Limb (tissue), 2 donors: Measurements from ENCODE around the gene UGT1A10.
"Not testable (repeated sequence)": the region's sequence is repeated elsewhere in the genome, so short reads cannot be mapped to it uniquely, and the experiment has no call there.

Source experiments
- DNase-seq, 2 donors: peaks; one replicate each; pipeline ENCODE4 v3.0.0-alpha.2; 2016; ENCODE audit errors: extremely low spot score in 2 of 2

UGT1A10 gene

DNA sequence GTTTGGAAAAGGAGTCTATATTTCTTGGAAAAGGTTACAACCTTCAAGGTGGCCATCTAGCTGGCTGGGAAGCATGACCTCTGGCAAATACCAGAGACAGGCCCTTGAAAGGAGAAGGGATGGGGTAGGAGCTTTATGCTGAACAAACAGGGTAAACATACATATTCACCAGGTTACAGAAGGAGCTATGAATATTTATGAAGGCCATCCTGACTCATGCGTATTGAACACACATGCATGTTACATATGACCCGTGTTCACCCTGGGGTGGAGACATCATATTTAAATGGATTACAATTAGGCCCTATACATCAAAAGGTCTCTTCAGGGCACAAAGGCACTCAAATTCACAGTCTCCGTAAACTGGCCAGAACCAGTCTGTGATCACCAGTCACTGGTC lies 19.7 kb downstream of the UGT1A10 start:
- not testable (repeated sequence) for DNase-seq

DNA sequence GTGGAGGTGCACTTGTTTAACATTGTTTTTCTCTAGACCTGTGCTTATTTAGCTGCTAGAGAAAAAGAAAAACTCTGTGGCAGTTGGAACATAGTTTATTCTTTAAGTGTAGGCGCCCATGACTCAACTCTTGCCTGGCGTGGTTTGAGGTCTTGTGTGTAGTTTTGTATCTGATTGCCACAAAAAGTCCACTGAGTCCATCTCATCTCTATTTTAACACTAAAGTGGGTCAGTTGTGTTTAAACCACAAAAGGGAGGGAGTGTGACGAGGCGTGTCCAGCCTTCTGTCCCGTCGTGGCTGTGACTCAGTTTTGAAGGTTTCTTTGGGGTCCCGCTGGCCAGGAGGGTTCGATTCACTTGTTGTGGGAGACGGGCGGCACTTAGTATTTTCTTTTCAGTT lies 20.2 kb downstream of the UGT1A10 start:
- DNase-seq, result no peak

DNA sequence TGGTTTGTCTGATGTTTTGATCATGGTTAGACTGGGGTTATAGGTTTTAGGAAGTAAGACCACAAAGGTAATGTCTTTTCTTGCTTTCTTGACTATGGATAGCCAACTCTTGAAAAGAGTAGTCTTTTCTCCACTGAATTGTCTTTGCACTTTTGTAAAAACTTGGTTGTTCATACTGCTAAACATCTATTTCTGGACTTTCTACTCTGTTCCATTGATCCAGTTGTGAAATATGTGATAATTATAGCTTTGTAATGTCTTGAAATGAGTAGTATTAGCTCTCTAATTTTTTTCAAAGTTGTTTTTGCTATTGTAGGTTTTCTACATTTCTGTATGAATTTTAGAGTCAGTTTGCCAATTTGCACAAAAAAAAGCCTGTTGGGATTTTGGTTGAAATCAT lies 22.4 kb downstream of the UGT1A10 start:
- no peak for DNase-seq

DNA sequence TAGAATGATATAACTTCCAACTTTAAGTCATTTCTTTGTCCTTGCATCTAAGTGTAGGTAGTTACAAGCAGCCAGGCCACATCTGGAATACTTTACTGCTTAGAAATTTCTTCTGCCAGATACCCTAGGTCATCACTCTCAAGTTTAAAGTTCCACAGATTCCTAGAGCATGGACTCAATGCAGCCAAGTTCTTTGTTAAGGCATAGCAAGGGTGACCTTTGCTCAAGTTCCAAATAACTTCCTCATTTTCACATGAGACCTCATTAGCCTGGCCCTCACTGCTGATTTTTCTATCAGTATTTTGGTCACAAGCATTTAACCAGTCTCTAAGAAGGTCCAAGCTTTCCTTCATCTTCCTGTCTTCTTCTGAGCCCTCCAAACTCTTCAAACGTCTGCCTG lies 27.7 kb downstream of the UGT1A10 start:
- DNase-seq, result no peak

DNA sequence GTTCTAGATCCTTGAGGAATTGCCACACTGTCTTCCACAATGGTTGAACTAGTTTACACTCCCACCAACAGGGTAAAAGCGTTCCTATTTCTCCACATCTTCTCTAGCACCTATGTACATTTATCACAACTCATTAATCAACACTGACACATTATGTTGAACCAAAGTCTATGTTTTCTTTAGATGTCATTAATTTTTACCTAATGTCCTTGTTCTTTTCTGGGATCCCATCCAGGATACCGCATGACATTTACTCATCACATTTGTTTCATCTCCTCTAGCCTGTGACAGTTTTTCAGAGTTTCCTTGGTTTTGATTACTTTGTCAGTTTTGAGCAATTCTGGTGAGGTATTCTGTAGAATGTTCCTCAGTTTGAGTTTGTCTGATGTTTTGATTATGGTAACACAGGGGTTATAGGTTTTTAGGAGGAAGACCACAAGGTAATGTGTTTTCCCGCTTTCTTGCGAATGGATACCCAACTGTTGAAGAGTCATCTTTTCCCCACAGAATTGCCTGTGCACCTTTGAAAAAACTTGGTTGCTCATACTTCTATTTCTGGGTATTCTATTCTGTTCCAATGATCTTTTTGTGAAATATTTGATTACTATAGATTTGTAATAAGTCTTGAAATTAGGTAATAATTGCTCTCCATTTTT lies 32.5 kb downstream of the UGT1A10 start:
- DNase-seq, result no peak

DNA sequence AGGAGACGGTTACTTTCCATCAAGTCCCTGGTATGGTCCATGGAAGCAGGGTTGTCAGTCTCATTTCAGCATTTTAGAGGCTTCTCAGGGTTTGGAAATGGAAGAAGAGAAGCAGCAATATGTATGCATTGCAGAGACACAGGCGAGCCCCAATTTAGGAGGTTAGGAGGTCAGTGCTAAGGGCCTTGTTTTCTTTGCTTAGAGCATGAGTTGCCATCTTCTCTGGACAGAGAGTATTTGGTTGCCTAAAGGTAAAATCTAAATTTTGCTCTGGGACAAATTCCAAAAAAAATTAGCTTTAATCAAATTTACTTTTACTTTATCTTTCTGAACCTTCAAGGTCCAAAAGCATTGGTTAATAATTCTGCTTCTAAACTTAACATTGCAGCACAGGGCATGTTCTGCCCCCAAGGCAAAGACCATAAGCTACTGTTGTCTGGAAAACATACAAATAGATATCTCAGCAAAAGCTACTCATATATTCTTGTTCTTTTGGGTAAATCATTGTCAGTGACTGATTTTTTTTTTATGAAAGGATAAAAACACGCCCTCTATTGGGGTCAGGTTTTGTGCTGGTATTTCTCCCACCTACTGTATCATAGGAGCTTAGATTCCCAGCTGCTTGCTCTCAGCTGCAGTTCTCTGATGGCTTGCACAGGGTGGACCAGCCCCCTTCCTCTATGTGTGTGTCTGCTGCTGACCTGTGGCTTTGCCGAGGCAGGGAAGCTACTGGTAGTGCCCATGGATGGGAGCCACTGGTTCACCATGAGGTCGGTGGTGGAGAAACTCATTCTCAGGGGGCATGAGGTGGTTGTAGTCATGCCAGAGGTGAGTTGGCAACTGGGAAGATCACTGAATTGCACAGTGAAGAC lies 35.3 kb downstream of the UGT1A10 start, which contains the start of gene UGT1A9:
Gene UGT1A9 (plus strand): TSS at position 609 of the 872 bp plus-strand sequence. CDS start 37 bp downstream, at position 646.
- DNase-seq, result no peak

DNA sequence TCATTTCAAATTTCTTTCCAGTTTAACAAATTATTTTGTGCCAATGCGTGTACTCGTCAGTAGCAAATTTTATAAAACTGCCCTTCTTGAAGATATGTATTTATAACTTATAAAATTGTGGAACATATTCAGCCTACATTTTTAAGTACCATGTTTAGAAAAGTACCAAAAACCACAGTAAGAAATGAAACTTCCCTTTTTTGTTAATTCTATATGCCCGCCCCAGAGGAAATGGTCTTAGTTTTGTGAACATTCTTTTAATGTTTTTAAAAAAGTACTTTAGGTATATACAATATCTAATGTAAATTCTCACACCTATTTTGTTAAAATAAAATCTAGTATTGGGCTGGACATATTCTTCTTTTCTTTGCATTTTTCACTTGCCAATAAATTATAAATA lies 36.6 kb downstream of the UGT1A10 start:
- DNase-seq, result no peak

DNA sequence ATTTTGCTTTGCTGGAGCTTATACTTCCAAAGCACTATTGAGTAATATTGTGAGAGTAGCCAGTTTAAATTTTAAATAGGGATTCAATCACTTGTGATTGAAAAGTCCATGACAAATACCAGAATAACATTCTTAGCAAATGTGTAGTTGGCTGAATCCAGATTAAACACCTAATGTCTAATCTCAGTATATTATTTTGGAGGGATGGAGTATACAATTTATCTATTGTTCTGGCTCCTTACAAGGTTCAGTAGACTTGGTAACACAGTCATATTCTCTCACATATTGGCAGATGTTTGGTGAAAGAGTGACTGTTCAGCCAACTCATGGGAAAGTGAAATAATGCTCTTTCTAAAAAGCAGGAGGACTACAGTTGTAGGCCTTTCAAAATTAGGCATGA lies 37.6 kb downstream of the UGT1A10 start:
- DNase-seq, result no peak

DNA sequence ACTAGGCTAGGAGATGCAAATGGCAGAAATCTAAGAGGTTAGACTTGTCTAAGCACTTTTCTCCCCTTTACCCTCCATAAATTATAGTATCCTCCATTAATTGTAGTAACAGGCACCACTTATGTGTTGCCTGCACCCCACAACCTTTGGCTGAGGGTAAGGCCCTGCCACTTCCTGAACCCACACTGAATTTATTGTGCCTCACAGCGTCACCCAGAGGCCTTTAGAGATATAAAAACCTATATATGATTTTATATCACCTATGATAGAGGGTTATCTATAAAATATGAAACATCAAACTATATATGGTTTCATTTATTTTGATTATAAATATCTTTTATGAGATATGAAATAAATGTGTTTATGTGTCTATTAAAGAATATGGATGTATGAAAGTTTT lies 38.1 kb downstream of the UGT1A10 start:
- no peak for DNase-seq

DNA sequence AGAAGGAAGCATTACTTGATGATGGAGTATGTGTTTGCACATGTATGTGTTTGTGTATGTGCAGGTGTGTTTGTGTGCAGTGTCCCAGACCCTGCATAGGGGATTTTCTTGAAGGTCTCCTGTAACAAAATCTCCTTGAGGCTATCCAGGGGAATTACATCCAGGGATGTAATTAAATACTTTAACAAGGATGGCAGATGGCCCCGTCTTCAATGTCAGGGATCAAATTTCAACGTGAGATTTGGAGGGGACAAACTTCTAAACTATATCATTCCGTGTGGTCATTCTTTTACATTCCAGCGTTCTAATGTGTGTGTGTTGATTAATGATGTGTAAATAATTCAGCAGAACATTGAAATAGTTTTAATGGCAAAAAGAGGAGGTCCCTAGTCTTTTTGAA lies 38.7 kb downstream of the UGT1A10 start:
- no peak for DNase-seq

DNA sequence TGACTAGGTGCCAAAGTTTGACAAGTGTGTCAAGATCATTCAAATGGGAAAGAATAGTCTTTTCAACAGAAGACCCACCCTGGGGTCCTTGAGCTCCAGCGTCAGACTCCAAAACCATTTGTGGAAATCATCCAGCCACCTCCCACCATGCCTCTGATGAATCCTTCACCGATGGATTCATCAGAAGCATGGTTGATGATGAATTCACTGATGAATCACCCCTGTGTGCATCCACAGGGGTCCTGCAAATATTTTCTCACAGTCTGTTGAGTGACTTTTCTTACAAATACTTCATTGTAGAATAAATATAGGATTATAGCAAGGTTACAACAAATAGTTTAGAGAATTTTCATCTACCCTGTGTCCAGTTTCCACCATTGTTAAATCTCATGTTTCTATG lies 39.8 kb downstream of the UGT1A10 start:
- no peak for DNase-seq

DNA sequence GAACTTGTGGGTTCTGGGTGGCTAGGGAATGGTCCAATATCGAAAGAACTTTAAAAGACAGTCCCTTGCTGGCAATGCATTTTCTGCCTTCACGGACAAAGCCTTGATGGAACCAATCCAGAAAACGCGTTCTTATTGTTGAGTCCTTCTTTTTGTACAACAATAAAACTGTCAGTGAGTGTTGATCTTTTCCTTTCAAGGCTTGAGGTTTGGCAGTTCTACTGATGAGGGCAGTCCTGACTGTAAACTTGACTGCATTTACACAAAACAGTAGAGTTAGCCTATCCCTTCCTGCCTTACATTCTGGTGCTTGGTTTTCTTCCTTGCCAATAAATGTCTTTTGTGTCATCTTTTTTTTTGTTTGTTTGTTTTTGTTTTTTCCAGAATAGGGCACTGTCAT lies 42.9 kb downstream of the UGT1A10 start:
- no peak for DNase-seq

DNA sequence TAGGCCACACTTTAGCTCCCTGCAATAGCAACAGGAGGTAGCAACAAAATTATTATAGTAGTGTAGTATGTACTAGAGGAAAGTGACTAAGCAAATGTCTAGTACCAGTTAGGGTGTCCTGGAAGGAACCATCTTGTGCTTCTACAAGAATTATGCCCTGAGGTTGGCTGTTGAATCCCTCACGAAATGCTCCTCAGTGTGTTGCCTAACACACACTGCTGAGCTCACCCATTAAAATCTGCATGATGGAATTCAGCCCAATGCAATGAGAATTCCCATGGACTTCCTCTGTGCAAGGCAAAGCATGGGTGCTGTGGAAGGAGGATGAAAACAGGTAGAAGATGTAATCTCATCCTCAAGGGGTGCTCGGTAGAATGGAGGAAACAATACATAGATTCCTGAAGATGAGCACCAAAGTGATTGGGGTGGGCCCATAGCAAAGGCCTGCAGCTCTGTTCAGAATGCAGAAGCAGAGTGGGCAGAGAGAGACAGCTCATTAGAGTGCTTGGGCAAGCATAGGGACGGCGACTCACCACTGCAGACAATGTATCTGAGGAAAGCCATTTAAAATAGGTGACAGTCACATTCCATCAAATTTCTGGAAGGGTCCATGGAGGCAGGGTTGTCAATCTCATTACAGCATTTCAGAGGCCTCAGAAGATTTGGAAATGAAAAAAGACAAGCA lies 44.3 kb downstream of the UGT1A10 start:
- no peak for DNase-seq

DNA sequence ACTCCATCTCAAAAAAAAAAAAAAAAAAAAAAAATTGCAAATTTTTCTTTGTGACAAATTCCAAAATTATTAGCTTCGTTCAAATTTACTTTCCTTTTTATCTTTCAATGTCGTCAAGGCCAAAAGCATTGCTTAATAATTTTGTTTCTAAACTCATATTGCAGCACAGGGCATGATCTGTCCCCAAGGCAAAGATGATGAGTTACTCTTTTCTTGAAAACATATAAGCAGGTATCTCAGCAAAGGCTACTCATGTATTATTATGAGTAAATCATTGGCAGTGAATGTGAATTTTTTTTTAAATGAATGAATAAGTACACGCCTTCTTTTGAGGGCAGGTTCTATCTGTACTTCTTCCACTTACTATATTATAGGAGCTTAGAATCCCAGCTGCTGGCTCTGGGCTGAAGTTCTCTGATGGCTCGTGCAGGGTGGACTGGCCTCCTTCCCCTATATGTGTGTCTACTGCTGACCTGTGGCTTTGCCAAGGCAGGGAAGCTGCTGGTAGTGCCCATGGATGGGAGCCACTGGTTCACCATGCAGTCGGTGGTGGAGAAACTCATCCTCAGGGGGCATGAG lies 45.4 kb downstream of the UGT1A10 start, which contains the start of gene UGT1A7:
Gene UGT1A7 (plus strand): TSS at position 381 of the 579 bp plus-strand sequence. CDS start 37 bp downstream, at position 418.
- no peak for DNase-seq

DNA sequence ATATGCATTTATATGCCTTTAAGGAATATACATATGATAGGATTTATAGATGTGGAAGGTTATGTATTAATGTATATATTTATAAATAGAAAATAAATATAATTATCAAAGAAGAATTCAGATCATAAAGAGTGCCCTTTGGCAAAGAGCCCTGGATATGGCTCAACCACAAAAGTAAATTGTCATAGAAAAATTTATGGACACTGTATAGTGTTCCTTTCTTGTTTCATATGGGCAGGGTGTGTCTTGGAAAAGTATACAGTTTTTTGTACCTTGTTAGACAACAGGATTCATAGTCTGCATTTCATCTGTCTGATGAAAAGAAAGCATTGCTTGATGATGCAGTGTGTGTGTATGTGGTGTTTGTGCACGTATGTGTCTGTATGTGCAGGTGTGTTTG lies 48.4 kb downstream of the UGT1A10 start:
- DNase-seq, result no peak

DNA sequence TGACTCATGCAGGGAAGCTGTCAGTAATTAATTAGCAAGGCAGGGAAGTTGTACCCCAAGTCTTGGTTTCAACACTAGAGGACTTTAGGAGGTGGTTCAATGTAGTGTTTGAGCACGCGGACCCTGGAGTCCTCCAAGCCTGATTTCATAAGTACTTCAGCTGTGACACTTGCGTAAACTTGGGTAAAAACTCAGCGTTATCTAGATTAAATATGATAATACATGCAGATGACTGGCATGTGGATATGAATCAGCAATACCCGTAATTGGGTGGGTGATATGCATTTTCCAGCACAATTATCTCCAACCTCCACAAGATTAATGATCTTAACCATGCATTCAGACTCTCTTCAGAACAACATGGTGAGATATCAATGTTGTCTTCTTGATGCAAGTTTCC lies 50.7 kb downstream of the UGT1A10 start:
- DNase-seq, result no peak

DNA sequence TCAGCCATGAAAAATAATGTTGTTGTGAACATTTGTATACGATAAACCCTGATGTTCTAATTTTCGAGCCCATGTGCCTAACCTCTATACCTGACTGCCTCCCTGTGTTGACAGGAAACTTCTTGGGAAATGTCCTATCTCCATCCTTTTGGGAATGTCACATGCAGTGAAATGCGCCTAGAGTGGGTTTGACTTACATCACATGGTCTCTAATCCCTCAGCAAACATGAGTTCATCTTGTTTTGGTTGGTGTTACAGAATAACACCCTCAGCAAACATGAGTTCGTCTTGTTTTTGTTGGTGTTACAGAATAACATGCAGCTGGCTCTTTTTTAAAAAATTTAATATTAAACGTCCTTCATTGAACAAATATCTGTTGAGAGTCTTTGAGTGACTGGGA lies 52.1 kb downstream of the UGT1A10 start:
- DNase-seq, result no peak

DNA sequence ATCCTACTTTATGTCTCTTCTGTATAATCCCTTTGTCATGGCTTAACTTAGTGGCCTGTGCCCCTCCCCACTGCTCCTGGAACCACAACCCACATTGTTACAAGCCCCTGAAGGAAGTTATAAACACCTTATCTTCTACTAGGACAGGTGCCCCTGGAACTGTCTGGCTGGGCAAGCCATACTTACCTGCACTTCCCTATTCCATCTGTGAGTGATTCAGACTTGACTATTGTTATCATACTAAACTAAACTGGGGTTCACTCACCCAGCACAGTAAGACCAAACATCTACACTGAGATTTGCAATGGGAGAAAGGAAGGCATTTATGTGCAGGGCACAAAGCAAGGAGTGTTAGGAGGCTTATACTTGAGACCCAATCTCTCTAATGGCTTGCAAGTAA lies 52.8 kb downstream of the UGT1A10 start:
- DNase-seq, result no peak

DNA sequence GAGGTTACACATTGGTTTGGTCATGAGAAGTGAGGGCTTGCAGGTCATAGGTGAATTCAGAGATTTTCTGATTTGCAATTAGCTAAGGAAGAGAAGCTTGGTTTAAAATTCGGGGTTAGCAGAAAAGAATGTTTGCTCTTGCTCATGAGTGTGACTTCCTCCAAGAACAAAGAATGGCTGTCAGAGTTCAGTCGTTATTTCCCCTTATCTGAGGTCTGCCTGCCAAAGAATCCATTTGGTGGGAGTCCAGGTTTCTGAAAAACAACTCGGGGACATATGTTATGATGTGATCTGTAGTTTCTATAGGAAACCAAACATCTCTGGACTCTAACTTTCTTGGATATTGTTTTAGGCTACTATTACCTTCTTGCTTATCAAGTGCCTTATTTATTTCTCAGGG lies 53.3 kb downstream of the UGT1A10 start:
- DNase-seq, result no peak

DNA sequence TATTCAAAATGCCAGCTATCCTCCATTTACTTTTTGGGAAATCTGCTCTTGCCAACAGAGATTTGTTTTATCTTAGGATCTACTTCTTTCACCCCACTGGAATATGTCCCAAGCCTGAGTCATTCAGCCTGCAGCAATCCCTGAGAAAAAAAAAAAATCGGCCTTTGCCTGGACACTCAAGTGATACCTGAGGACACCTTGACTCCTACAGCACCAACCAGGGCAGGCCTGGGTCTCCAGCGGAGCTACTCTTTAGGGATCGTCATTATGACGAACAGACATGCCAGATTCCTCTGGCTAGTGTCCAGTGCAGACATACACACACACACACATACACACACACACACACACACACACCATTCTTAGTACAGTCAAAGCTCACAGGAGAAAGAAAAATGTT lies 54.2 kb downstream of the UGT1A10 start:
- no peak for DNase-seq

DNA sequence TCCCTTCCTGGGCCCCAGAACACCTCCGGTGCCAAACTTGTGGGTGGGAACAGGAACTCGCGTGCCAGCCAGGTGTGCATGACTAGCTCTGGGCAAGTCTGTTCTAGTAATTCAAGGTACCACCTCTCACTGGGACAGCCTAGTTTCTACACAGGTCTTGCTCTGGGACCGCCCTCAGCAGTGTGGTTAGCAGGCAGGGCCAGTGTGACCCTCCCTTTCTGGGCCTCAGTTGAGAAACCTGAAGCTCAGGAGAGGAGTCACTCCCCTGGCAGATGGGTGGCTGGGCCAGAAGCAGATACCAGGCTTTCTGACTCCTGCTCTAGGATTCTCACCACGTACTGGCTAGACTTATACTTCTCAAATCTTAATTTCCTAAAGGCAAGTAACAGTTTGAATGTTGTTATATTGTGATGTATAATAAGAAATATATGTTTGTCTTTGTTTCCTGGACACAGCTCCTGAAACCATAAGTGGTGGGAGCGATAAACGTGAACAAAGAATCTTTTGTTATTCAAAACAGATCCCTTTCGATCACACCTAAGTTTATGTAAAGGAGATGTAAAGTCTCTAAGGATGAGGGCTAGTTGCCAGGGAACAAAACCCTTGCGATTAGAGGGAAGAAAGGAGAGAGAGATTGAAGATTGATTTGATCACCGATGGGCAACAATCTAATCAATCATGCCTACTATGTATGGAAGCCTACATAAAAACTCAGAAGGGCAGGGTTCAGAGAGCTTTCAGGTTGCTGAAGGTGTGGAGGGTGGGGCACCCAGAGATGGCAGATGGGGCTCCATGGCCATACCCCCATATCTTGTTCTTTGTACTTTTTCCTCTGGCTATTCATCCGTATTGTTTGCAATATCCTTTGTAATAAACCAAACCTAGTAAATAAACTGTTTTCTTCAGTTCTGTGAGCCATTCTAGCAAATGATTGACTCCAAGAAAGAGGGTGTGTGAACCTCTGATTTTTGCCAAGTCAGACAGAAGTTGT lies 55.5 kb downstream of the UGT1A10 start:
- no peak for DNase-seq
